Measurements from ENCODE around the gene ZNF33B. TPM values are rescaled to one million over a fixed set of nuclear protein-coding genes. Genes with fewer than 3 reads are reported as not detected.

The ZNF33B gene
- total RNA-seq, 1 donor from 2014 or later: 21.5 TPM

GRCh38 chr10:42652858-42653257 lies 14.5 kb upstream of the ZNF33B start:
- TF ChIP-seq, protein P1, sequence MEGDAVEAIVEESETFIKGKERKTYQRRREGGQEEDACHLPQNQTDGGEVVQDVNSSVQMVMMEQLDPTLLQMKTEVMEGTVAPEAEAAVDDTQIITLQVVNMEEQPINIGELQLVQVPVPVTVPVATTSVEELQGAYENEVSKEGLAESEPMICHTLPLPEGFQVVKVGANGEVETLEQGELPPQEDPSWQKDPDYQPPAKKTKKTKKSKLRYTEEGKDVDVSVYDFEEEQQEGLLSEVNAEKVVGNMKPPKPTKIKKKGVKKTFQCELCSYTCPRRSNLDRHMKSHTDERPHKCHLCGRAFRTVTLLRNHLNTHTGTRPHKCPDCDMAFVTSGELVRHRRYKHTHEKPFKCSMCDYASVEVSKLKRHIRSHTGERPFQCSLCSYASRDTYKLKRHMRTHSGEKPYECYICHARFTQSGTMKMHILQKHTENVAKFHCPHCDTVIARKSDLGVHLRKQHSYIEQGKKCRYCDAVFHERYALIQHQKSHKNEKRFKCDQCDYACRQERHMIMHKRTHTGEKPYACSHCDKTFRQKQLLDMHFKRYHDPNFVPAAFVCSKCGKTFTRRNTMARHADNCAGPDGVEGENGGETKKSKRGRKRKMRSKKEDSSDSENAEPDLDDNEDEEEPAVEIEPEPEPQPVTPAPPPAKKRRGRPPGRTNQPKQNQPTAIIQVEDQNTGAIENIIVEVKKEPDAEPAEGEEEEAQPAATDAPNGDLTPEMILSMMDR (conservative IDR thresholded peaks at IDR 0.05): no peak
- no peak for DNase-seq (ENCODE audit: low read depth, low spot score)
- H3K9me3 Mint-ChIP-seq: peaks cover 15% of the 10 kb centered on the region
- H3K27me3 Mint-ChIP-seq (ENCODE audit: low read depth): peaks cover 15% of the 10 kb centered on the region
- no peak overlapping the region for H3K27ac Mint-ChIP-seq (ENCODE audit: unreplicated experiment)
- H3K4me1 Mint-ChIP-seq: no peaks in the 10 kb centered on the region
- H3K4me3 Mint-ChIP-seq: no peak overlapping the region
- peaks cover 2% of the 10 kb centered on the region for H3K36me3 Mint-ChIP-seq (ENCODE audit: low read depth)

GRCh38 chr10:42650374-42650773 lies 12.0 kb upstream of the ZNF33B start:
- TF ChIP-seq, protein P1 (conservative IDR thresholded peaks at IDR 0.05): no peak
- no peak overlapping the region for H3K4me3 Mint-ChIP-seq
- no peaks in the 10 kb centered on the region for H3K4me1 Mint-ChIP-seq
- H3K36me3 Mint-ChIP-seq (ENCODE audit: low read depth): peaks cover 2% of the 10 kb centered on the region
- H3K27me3 Mint-ChIP-seq (ENCODE audit: low read depth): peaks cover 29% of the 10 kb centered on the region
- H3K27ac Mint-ChIP-seq (ENCODE audit: unreplicated experiment): no peak overlapping the region
- no peak for DNase-seq (ENCODE audit: low read depth, low spot score)
- peaks cover 14% of the 10 kb centered on the region for H3K9me3 Mint-ChIP-seq

GRCh38 chr10:42648512-42648911 lies 10.1 kb upstream of the ZNF33B start:
- no peaks in the 10 kb centered on the region for H3K4me1 Mint-ChIP-seq
- peaks cover 2% of the 10 kb centered on the region for H3K36me3 Mint-ChIP-seq (ENCODE audit: low read depth)
- TF ChIP-seq, protein P1 (conservative IDR thresholded peaks at IDR 0.05): no peak
- no peak overlapping the region for H3K4me3 Mint-ChIP-seq
- H3K9me3 Mint-ChIP-seq: peaks cover 12% of the 10 kb centered on the region
- peaks cover 31% of the 10 kb centered on the region for H3K27me3 Mint-ChIP-seq (ENCODE audit: low read depth)
- no peak overlapping the region for H3K27ac Mint-ChIP-seq (ENCODE audit: unreplicated experiment)
- no peak for DNase-seq (ENCODE audit: low read depth, low spot score)

- no peak for DNase-seq (ENCODE audit: low read depth, low spot score)
- Mint-ChIP-seq H3K4me3 (no peak overlapping the region), H3K4me1 (no peaks in the 10 kb centered on the region), H3K27me3 (ENCODE audit: low read depth) (peaks cover 40% of the 10 kb centered on the region), H3K36me3 (ENCODE audit: low read depth) (peaks cover 2% of the 10 kb centered on the region), H3K9me3 (peaks cover 10% of the 10 kb centered on the region), H3K27ac (ENCODE audit: unreplicated experiment) (no peak overlapping the region)
- TF ChIP-seq, protein P1 (conservative IDR thresholded peaks at IDR 0.05): no peak
Observed at GRCh38 chr10:42646687-42647640, 8.6 kb upstream of the ZNF33B start.

DNA sequence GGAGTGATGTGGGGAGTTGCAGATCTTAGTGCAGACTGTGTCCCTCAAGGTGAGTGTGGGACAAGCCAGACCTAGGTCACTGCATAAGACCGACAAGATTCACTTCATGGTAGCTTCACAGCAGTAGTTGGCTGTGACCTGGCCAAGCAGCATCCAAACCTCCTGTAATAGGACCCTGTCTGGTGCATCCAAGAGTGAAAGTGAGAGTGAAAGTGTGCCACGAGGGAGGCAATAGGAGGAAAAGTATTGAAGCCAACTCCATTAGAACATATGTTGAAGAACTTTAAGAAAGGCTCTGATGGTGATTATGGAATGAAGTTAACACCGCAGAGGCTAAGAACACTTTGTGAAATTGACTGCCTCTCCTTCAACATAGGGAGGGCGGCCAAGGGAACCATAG lies 7.8 kb upstream of the ZNF33B start:
- H3K9me3 Mint-ChIP-seq: peaks cover 8% of the 10 kb centered on the region

More for the DNA sequence above, 7.8 kb upstream of the ZNF33B start:
- Mint-ChIP-seq H3K4me1 (no peaks in the 10 kb centered on the region), H3K4me3 (no peak overlapping the region), H3K36me3 (ENCODE audit: low read depth) (peaks cover 2% of the 10 kb centered on the region), H3K27ac (ENCODE audit: unreplicated experiment) (no peak overlapping the region), H3K27me3 (ENCODE audit: low read depth) (peaks cover 44% of the 10 kb centered on the region)
- no peak for DNase-seq (ENCODE audit: low read depth, low spot score)
- TF ChIP-seq, protein P1 (conservative IDR thresholded peaks at IDR 0.05): no peak
